H7 (cell line): ENCODE data around the gene DCX. TPM values are rescaled to one million over a fixed set of nuclear protein-coding genes. Genes with fewer than 3 reads are reported as not detected.

Experiments used
- DNase-seq: peaks from one replicate; pipeline ENCODE4 v3.0.0; 2012
- H3K27me3 ChIP-seq: 2 replicates; pipeline ENCODE4 v1.6.0; 2011; ENCODE audit warnings: mild to moderate bottlenecking, low read length; ENCODE audit not compliant: control insufficient read depth, insufficient read depth
- H3K36me3 ChIP-seq: replicated peaks from 2 replicates; pipeline ENCODE4 v1.5.1; 2011; ENCODE audit warnings: low read length; ENCODE audit not compliant: control insufficient read depth, insufficient read depth
- H3K4me3 ChIP-seq: 2 replicates; pipeline ENCODE4 v1.5.1; 2011; ENCODE audit warnings: low read depth, mild to moderate bottlenecking, control low read depth, low read length, moderate library complexity; ENCODE audit not compliant: insufficient read depth
- total RNA-seq: library from RNA; depleted of rRNA; stranded (reverse); fragments of >200 nt; shearing (Covaris generic); gene quantifications from 2 replicates; pipeline ENCODE4 v1.2.3, GENCODE V29; 2014; rRNA removed

The DCX gene
- total RNA-seq, result 1.4 and 2.1 TPM in 2 replicates

DNA sequence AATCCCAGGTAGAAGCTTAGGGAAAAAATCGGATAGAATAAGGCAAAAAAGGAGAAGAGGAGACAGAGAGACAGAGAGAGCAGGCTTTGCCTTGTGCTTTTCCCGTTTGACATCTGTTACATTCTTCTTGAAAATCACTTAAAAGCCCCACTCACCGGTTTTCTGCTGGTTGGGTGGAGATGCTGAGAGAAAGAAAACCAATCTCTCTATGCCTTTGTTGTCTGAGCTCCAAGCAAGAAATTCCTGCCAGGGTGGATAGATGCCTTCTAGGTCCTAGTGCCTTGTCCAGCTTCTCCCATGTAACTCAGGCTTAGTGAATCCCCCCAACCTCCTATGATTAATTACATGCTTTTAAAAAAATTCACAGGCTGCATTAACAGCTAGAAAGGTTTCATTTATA, at the start of gene DCX:
TSS of gene DCX (minus strand) at position 210 of the 400 bp plus-strand sequence. CDS start 1,794 bp downstream, outside the sequence.
- no peak within 1 kb of the TSS for H3K4me3 ChIP-seq
- peak; percentile 4 for DNase-seq
- H3K36me3 ChIP-seq, result no peaks in the 10 kb centered on the region
- H3K27me3 ChIP-seq, result no peaks in the 10 kb centered on the region

DNA sequence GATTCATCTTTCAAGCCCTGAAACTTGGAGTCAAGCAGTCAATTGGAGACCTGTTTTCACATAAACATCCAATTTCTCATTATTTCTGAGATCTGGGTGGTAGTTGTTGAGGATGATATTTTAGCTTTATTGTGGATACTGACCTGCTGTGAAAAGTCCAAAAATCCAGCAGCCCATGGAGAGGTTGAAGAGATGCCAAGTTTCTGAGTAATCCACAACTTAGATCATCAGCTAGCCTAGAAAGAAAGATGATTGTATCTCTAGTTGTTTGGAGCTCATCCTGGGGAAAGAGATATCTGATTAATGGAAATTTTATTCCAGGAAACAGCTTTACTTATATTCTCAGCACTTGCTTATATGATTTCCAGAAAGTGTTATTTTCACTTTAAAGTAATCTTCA, 48.6 kb upstream of the DCX start:
- Histone ChIP-seq H3K27me3 (no peaks in the 10 kb centered on the region), H3K36me3 (no peaks in the 10 kb centered on the region), H3K4me3 (no peak overlapping the region)
- DNase-seq, result no peak

DNA sequence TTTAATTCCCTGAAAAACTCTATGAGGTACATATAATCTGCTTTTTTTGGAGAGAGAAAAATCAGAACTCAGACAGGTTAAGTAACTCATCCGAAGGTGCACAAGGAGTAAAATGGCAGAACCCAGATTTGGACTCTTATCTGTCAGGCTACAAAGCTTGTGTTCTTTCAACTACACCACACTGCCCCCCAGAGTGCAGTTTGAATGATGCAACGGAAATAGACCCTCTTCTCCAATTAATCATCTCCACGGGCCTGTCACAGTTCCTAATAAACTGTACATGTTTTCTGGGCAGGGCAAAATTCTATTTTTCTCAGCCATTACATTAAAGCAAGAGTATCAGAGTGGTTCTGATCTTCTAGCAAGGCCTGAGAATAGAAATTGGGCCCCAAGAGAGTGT, 35.3 kb upstream of the DCX start:
- Histone ChIP-seq H3K36me3 (no peaks in the 10 kb centered on the region), H3K4me3 (no peak overlapping the region), H3K27me3 (no peaks in the 10 kb centered on the region)
- peak; percentile 8 for DNase-seq

DNA sequence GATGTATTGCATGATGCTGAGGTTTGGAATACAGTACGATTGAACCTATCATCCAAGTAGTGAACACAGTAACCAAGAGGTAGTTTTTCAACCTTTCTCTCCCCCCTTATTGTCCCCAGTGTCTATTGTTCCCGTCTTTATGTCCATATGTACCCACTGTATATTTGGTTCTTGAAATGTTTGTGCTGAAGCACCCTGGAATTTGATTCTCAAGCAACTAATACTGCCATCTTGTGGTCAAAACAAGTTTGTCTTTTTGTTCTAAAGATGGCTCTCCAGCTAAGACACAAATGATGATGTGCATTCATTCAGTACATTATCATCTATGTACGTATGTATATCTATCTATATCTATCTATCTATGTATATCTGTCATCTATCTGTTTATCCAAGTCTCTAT, 33.5 kb upstream of the DCX start:
- no peak overlapping the region for H3K4me3 ChIP-seq
- H3K27me3 ChIP-seq, result no peaks in the 10 kb centered on the region
- DNase-seq, result peak; percentile 4
- no peaks in the 10 kb centered on the region for H3K36me3 ChIP-seq

DNA sequence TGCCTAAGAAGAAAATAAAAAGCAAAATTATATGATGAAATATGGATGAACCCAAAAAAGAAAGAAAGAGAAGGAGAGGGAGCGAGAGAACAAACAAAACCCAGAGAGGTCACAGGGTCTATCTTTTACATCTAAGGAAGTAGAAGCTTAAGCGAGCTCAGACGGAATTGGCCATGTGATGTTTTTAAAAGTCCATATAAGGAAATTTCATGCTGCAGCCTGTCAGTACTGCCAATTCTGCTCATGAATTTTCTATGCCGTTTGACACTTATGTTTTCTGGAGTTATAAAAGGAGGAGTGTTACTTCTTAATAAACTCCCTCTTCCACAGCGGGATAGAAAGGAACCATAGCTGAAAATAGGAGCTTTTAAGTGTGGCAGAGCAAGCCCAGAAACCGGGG, 32.9 kb upstream of the DCX start:
- H3K4me3 ChIP-seq, result no peak overlapping the region
- H3K36me3 ChIP-seq, result no peaks in the 10 kb centered on the region
- no peak for DNase-seq
- no peaks in the 10 kb centered on the region for H3K27me3 ChIP-seq

DNA sequence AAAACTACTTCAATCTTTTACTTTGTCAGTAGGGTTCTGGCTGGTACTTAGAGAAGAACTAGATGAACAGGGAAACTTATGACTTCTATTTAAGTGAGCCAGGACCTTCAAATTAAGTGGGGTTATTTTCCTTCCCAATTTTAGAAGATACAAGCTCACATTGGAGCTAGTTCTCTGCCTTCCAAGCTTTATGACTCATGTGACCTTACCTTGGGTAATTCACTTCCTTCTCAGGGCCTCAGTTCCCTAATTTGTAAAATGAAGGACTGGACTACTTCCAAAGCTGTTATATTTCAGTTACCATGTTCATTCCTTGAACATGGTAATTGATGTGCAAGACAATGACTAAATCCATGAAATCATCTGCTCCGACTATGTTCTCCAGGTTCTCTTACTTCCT, 32.0 kb upstream of the DCX start:
- Histone ChIP-seq H3K4me3 (no peak overlapping the region), H3K36me3 (no peaks in the 10 kb centered on the region), H3K27me3 (no peaks in the 10 kb centered on the region)
- no peak for DNase-seq

DNA sequence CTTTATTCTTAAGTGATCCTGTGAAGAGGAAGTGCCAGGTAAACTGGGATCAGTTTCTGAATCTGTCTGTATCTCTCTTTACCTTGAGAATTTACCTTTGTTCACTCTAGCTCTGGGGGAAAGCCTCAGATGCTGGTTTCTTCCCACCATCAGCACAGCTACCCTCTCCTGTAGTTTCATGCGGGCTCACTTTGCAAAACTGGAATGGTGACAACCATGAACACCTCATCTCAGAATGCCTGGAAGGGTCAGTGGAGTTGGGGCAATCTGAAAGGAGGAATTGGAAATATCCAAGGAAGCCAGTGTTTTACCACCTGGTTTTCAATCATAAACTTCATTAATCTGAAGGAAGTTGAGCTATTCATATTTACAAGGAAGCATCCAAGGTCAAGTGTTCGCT, 30.8 kb upstream of the DCX start:
- H3K27me3 ChIP-seq, result no peaks in the 10 kb centered on the region
- H3K36me3 ChIP-seq, result no peaks in the 10 kb centered on the region
- no peak overlapping the region for H3K4me3 ChIP-seq
- no peak for DNase-seq

DNA sequence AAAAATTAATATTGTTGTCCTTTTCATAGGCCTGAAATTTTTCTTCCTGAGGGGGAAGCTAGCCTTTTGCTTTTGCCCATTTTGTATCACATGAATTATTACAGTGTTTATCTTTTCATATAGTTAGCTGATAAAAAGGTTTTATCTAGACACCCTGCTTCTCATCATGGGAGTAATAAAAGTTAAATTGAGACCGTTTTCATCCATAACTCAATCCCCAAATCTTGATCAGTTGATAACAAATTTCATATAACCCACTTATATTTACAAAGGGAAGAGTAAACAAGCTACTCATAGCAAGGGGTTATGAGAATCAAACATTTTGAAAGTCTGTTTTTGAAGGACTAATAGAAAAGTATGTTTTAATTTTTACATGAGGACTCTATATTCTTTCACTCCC, 23.5 kb upstream of the DCX start:
- H3K4me3 ChIP-seq, result no peak overlapping the region
- no peaks in the 10 kb centered on the region for H3K27me3 ChIP-seq
- no peak for DNase-seq
- H3K36me3 ChIP-seq, result no peaks in the 10 kb centered on the region

DNA sequence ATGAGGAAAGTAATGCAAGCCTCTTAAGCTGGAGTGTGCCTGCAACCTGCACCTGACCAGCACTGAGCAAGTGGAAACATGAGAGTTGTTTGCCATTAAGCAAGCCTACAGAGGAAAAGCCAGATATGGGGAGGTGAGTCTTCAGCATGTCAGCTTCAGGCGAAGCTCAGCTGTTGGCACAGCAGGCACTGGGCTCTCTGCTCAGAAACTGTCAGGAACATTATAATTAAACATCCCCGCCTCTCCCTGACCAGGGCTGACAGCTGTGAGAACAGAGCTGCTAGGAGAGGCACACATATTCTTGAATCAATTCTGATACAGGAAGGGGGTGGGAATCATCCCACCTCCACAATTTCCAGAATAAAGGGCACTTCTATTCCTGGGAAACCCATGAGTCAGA, 19.0 kb upstream of the DCX start:
- H3K27me3 ChIP-seq, result no peaks in the 10 kb centered on the region
- DNase-seq, result no peak
- no peaks in the 10 kb centered on the region for H3K36me3 ChIP-seq
- no peak overlapping the region for H3K4me3 ChIP-seq

DNA sequence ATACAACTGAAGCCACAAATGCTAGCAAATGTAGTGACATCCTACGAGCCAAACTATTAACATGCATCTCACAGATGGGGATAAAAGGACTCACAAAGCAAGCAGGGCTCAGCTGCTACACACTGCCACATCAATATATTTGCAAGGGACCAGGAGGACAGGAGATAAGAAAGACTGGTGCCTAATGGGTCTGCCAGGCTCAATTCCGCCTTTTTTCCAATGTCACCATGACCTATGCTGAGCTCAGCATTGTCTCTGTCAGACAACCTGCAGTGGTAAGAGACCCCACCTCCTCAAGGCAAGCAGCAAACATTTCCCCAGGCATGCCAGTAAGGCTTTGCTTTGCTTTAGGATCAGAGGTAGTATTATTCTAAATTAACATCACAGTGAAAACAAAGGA, 435 bp downstream of the DCX start:
- no peaks in the 10 kb centered on the region for H3K36me3 ChIP-seq
- H3K27me3 ChIP-seq, result no peaks in the 10 kb centered on the region
- peak; percentile 4 for DNase-seq
- H3K4me3 ChIP-seq, result no peak overlapping the region

DNA sequence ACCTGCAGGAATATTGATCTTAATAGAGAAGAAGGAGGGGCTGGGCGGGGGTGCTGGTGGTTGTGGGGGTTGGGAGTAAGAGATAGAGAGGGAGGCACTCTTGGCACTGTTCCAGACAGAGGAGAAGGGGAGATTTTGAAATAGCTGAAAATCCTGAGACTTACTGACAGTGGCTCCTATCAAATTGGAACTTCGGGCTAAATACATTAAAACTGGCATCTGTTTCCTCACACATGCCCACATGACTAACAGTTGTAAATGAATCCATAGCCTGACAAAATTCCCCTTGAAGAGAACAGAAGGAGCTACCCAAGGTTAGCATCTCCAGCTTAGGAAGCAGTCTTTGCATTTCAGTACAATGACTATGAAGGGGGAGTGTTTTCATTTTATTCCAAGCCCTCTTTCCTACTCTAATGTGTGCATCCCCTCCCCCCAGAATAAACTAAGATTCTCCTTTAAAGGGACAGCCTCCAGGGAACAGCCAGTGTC, 1.4 kb downstream of the DCX start:
- H3K4me3 ChIP-seq, result no peak overlapping the region

DNA sequence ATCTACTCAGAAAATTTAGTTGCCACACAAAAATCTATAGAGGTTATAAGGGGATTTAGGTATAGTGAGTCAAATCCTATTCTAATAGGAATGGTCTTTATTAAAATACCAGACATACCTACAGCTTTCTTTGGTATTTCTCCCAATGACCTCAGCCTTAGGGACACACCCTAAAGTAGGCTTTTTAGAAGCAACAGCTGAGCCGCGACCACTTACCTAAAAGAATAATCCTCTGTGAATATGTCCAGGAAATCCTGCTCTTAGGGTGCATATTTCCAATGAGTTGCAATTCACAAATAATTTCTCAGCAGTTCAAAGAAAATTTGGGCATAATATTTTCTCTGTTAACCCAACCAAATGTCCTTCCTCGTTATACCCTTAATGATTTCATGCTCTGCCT, 2.7 kb downstream of the DCX start:
- no peak for DNase-seq
- no peaks in the 10 kb centered on the region for H3K36me3 ChIP-seq
- H3K4me3 ChIP-seq, result no peak overlapping the region
- H3K27me3 ChIP-seq, result no peaks in the 10 kb centered on the region

More for the DNA sequence above, 1.4 kb downstream of the DCX start:
- Histone ChIP-seq H3K27me3 (no peaks in the 10 kb centered on the region), H3K36me3 (no peaks in the 10 kb centered on the region)
- no peak for DNase-seq

DNA sequence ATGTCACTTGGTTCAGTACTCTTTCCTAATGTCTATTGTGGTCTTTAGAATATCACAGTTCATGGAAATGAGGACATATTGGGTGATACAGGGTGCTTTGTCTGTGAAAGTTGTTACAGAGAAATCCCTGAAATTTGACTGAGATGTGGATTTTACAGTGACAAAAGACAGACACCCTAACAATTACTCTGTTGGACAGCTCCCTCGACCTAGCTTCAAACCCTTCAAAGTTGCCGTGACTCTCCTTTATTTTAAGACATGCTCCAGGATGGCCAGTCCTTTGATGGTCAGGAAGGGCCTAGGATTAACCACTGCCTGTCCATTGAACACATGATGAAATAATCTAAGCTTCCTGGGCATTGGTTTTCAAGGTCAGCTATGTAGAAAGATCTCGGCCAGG, 4.0 kb downstream of the DCX start:
- Histone ChIP-seq H3K4me3 (no peak overlapping the region), H3K36me3 (no peaks in the 10 kb centered on the region), H3K27me3 (no peaks in the 10 kb centered on the region)
- DNase-seq, result no peak

DNA sequence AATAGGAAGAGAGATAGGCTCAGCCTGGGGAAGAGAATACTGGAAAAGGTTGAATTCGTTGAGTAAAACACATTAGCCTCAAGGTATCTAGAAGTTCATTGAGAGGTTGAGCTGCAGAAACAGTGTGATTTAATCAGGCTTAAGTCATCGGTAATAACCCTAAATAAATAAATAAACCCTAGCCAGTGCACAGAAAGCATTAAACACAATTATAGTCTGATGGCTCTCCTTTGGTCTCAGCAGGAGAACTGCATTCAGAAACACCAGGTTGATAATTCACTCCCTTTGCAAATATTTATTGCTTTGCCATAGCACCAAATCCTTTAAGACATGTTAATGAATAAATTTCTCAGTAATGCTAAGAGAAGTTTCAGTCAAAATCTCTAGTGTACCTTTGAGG, 9.6 kb downstream of the DCX start:
- no peak for DNase-seq
- Histone ChIP-seq H3K27me3 (no peaks in the 10 kb centered on the region), H3K4me3 (no peak overlapping the region), H3K36me3 (no peaks in the 10 kb centered on the region)

DNA sequence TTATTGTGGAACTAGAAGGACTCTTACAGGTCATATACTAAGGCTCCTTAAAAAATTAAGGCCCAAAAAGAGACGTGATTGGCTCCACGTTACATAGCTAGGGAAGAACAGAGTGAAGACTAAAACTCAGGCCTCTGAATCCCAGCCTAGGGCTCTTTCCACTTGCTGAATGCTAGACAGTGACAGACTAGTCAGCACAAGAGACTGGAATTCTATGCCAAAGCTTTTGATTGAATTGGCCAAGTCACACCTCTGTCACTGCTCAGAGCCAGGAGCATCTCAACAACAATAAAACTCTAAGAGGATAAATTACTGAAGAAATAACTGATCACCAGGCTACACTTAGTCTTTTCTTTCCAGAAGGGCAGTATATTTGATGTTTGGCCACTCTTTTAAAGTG, 16.8 kb downstream of the DCX start:
- no peaks in the 10 kb centered on the region for H3K27me3 ChIP-seq
- DNase-seq, result no peak
- no peak overlapping the region for H3K4me3 ChIP-seq
- H3K36me3 ChIP-seq, result no peaks in the 10 kb centered on the region

DNA sequence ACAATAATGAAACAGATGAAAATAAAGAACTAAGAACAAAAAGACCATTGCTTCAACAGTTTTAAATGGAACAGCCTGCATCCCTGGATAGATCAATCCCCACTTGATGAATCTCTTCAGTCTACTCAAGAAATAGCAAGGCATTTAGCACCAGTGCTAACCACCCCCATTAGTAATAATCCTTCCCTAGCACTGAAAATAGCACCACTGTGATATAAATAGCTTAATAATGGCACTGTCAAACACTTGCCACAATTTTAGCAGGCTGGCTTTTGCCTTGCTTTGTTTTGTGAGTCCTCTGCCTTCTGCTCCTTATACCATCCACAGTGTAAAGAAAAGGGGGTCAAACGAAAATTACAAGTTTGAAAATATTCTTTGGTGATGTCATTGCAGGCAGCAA, 17.4 kb downstream of the DCX start:
- Histone ChIP-seq H3K27me3 (no peaks in the 10 kb centered on the region), H3K36me3 (no peaks in the 10 kb centered on the region), H3K4me3 (no peak overlapping the region)
- DNase-seq, result no peak
